ENCODE data around the gene ADH5.

DNA sequence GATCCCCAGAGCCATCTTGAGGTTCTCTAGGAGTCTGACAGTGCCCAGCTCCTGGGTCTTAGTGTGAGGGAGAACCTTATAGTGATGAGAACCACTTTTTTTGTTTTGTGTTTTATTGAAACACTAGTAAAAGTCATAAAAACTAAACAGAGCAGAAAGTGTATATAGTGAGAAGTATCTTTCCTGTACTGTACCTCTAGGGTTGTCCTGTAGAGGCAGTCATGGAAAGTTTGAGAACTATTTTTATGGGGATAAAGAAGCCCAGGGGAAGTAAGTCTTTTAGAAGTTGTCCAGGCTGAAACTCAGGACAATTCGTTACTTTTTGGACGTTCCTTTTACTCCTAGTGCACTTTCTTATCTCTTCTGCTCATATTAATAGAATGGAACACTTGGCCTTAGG, 40.9 kb downstream of the ADH5 start:
- TF ChIP-seq, protein P1, sequence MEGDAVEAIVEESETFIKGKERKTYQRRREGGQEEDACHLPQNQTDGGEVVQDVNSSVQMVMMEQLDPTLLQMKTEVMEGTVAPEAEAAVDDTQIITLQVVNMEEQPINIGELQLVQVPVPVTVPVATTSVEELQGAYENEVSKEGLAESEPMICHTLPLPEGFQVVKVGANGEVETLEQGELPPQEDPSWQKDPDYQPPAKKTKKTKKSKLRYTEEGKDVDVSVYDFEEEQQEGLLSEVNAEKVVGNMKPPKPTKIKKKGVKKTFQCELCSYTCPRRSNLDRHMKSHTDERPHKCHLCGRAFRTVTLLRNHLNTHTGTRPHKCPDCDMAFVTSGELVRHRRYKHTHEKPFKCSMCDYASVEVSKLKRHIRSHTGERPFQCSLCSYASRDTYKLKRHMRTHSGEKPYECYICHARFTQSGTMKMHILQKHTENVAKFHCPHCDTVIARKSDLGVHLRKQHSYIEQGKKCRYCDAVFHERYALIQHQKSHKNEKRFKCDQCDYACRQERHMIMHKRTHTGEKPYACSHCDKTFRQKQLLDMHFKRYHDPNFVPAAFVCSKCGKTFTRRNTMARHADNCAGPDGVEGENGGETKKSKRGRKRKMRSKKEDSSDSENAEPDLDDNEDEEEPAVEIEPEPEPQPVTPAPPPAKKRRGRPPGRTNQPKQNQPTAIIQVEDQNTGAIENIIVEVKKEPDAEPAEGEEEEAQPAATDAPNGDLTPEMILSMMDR (IDR thresholded peaks at IDR 0.05; ENCODE audit: low read depth, low read length), result no peak
- TF ChIP-seq, protein P2, sequence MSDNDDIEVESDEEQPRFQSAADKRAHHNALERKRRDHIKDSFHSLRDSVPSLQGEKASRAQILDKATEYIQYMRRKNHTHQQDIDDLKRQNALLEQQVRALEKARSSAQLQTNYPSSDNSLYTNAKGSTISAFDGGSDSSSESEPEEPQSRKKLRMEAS (IDR thresholded peaks at IDR 0.05; ENCODE audit: low read depth, low read length), result no peak
- TF ChIP-seq POLR2A (IDR thresholded peaks at IDR 0.05; ENCODE audit: extremely low read depth, insufficient read length) (no peak), MYC (IDR thresholded peaks at IDR 0.05; ENCODE audit: low read depth, low read length) (no peak)

Data from NB4 (cell line).